Measurements from ENCODE around the gene VAV2. TPM values are rescaled to one million over a fixed set of nuclear protein-coding genes. Genes with fewer than 3 reads are reported as not detected.
A peak's percentile ranks its signal among the peaks of the same experiment; 100 is the strongest.

The VAV2 gene
- total and polyA plus RNA-seq, 2 of the 4 experiments (the other 2 are of a cell fraction): 10.8 to 13.4 TPM

GRCh38 chr9:133845440-133845839 is 146.7 kb downstream of the VAV2 start:
- no peaks in the 10 kb centered on the region for H3K9me3 ChIP-seq (ENCODE audit: control insufficient read depth, insufficient read depth, low read length)
- ATAC-seq (ENCODE audit: low read depth) (peak; percentile 69), DNase-seq (peak; percentile 70)
- H3K4me3 ChIP-seq (ENCODE audit: insufficient read depth, low read depth, low read length): no peak overlapping the region
- no peaks in the 10 kb centered on the region for H3K4me1 ChIP-seq (ENCODE audit: control insufficient read depth, insufficient read depth, low read length)
- no peak overlapping the region for H2BK120ac ChIP-seq (ENCODE audit: low read depth, low read length)
- H2AFZ ChIP-seq (replicated peaks; ENCODE audit: low read length, poor library complexity): peak overlapping the region; percentile 78
- intact Hi-C loops (cut with micrococcal nuclease): no loop called here
- no peaks in the 10 kb centered on the region for H3K27me3 ChIP-seq (ENCODE audit: control insufficient read depth, insufficient read depth, low read length)
- no peak overlapping the region for H3K56ac ChIP-seq (ENCODE audit: extremely low read depth, insufficient read depth, low read length)
- H3K9me1 ChIP-seq (ENCODE audit: insufficient read depth, low read length): 0 out of 2 replicates have a peak, but pooled peaks cover 6% of the 10 kb centered on the region
- peak overlapping the region; percentile 21; the same call in 1 of the 2 replicates for H4K91ac ChIP-seq (ENCODE audit: insufficient read depth, low read depth, low read length)
- ChIA-PET CTCF (no interaction called here), POLR2A (ENCODE audit: unreplicated experiment) (no interaction called here)
- H2AK5ac ChIP-seq (ENCODE audit: low read depth, low read length): no peak overlapping the region; the same call in 1 of the 2 replicates
- H4K5ac ChIP-seq (ENCODE audit: low read depth, low read length): peak overlapping the region; percentile 13; the same call in 1 of the 2 replicates
- no peak overlapping the region for H3K23ac ChIP-seq (ENCODE audit: low read depth, low read length)
- H3K14ac ChIP-seq (replicated peaks; ENCODE audit: low read depth, low read length): 0 out of 2 replicates have a peak overlapping the region, but pooled peaks have one; percentile 63
- BruUV-seq (replicated peaks): no TSS peak
- H2AK9ac ChIP-seq (replicated peaks; ENCODE audit: low read depth, low read length, poor library complexity): no peak overlapping the region
- H4K8ac ChIP-seq (ENCODE audit: low read depth in 2 of 2, low read length in 2 of 2): peak overlapping the region; percentile 27 to 71; a peak in 3 of 4 replicates
- H3K4me2 ChIP-seq (ENCODE audit: low read depth, low read length): no peak overlapping the region
- peak overlapping the region; percentile 78; the same call in 1 of the 2 replicates for H3K4ac ChIP-seq (ENCODE audit: low read depth, low read length)
- H4K20me1 ChIP-seq (ENCODE audit: insufficient read depth, low read length): peaks cover 20% of the 10 kb centered on the region; the same call in 1 of the 2 replicates
- no peaks in the 10 kb centered on the region for H3K36me3 ChIP-seq (ENCODE audit: control insufficient read depth, insufficient read depth, low read length)
- 0 out of 2 replicates have a peak overlapping the region, but pooled peaks have one; percentile 1 for H3K27ac ChIP-seq (ENCODE audit: insufficient read depth, low read length)
- peaks cover 25 to 79% of the 10 kb centered on the region in 2 experiments for H3K79me1 ChIP-seq (ENCODE audit: low read depth in 1 of 2, low read length in 2 of 2)
- in situ Hi-C loops (cut with MboI; ENCODE audit: low sequenced_read_pairs): no loop called here
- TF ChIP-seq MXI1 (IDR thresholded peaks at IDR 0.05; ENCODE audit: borderline replicate concordance, low read depth, low read length) (no peak), CHD1 (IDR thresholded peaks at IDR 0.05; ENCODE audit: low read depth, low read length) (no peak), MAFK (IDR thresholded peaks at IDR 0.05; ENCODE audit: low read depth, low read length) (no peak), BHLHE40 (IDR thresholded peaks at IDR 0.05; ENCODE audit: low read depth, low read length) (no peak), MAZ (IDR thresholded peaks at IDR 0.05; ENCODE audit: borderline replicate concordance, low read depth, low read length) (peak; percentile 42; the same call in 1 of the 2 replicates), RCOR1 (IDR thresholded peaks at IDR 0.05; ENCODE audit: insufficient replicate concordance, low read length) (no peak), CEBPB (IDR thresholded peaks at IDR 0.05; ENCODE audit: low read depth, low read length) (no peak), NFE2L2 (IDR thresholded peaks at IDR 0.05; ENCODE audit: low read depth, low read length) (peak; percentile 50; the same call in 1 of the 2 replicates), CTCF (conservative IDR thresholded peaks at IDR 0.05; ENCODE audit: low read depth, low read length) (no peak), RAD21 (IDR thresholded peaks at IDR 0.05; ENCODE audit: low read length) (no peak), RFX5 (IDR thresholded peaks at IDR 0.05; ENCODE audit: low read depth, low read length) (no peak), USF2 (IDR thresholded peaks at IDR 0.05; ENCODE audit: low read depth, low read length) (no peak), ELK1 (IDR thresholded peaks at IDR 0.05; ENCODE audit: borderline replicate concordance, low read depth, low read length) (no peak), FOS (IDR thresholded peaks at IDR 0.05; ENCODE audit: low read depth, low read length) (no peak), POLR2A (IDR thresholded peaks at IDR 0.05; ENCODE audit: low read depth, low read length) (no peak), SMC3 (IDR thresholded peaks at IDR 0.05; ENCODE audit: low read depth, low read length) (no peak)
- dilution Hi-C loops (cut with HindIII; ENCODE audit: low sequenced_read_pairs, unreplicated experiment): no loop called here
- no peak overlapping the region for H2BK20ac ChIP-seq (ENCODE audit: low read depth, low read length)
- H2BK15ac ChIP-seq (ENCODE audit: low read depth, low read length): no peak overlapping the region
- no peak overlapping the region for H3K9ac ChIP-seq (ENCODE audit: low read depth, low read length)
- H2BK5ac ChIP-seq (ENCODE audit: low read depth, low read length, poor library complexity, severe bottlenecking): no peak overlapping the region
- WGBS, 2 experiments (ENCODE audit: extremely low coverage in 2 of 2, insufficient read length in 1 of 2): 0% methylated on average over 1 of the region's 7 CpGs; no CpG with 5 or more reads in 1 of the 2 experiments
- no peak overlapping the region for H3K18ac ChIP-seq (ENCODE audit: low read depth, low read length)
